ENCODE measurements around the gene DYRK1A.

Gene DYRK1A

GRCh38 chr21:37415939-37416338 is 49.4 kb downstream of the DYRK1A start:
- TF ChIP-seq CTCF (IDR thresholded peaks at IDR 0.05; ENCODE audit: insufficient read depth, low read length, poor library complexity, severe bottlenecking), result no peak

GRCh38 chr21:37416914-37417313 is 50.3 kb downstream of the DYRK1A start:
- no peak overlapping the region for H3K4me3 ChIP-seq (replicated peaks; ENCODE audit: low read depth, low read length)
- no peaks in the 10 kb centered on the region for H3K27me3 ChIP-seq (replicated peaks; ENCODE audit: control insufficient read depth, insufficient read depth, low read length)
- no peaks in the 10 kb centered on the region for H3K36me3 ChIP-seq (ENCODE audit: control insufficient read depth, insufficient read depth, low read length)
- no peak for DNase-seq (ENCODE audit: extremely low read depth, insufficient read length)
- TF ChIP-seq CTCF (IDR thresholded peaks at IDR 0.05; ENCODE audit: insufficient read depth, low read length, poor library complexity, severe bottlenecking), result no peak

More at GRCh38 chr21:37415939-37416338, 49.4 kb downstream of the DYRK1A start:
- Histone ChIP-seq H3K36me3 (ENCODE audit: control insufficient read depth, insufficient read depth, low read length) (no peaks in the 10 kb centered on the region), H3K27me3 (replicated peaks; ENCODE audit: control insufficient read depth, insufficient read depth, low read length) (no peaks in the 10 kb centered on the region), H3K4me3 (replicated peaks; ENCODE audit: low read depth, low read length) (no peak overlapping the region)
- DNase-seq (ENCODE audit: extremely low read depth, insufficient read length), result no peak

GRCh38 chr21:37419228-37419906 is 52.8 kb downstream of the DYRK1A start:
- DNase-seq (ENCODE audit: extremely low read depth, insufficient read length), result no peak
- H3K4me3 ChIP-seq (replicated peaks; ENCODE audit: low read depth, low read length), result no peak overlapping the region
- TF ChIP-seq CTCF (IDR thresholded peaks at IDR 0.05; ENCODE audit: insufficient read depth, low read length, poor library complexity, severe bottlenecking), result no peak

GRCh38 chr21:37421306-37421705 is 54.7 kb downstream of the DYRK1A start:
- H3K36me3 ChIP-seq (ENCODE audit: control insufficient read depth, insufficient read depth, low read length), result peaks cover 2% of the 10 kb centered on the region; the same call in 1 of the 2 replicates
- H3K4me3 ChIP-seq (replicated peaks; ENCODE audit: low read depth, low read length), result no peak overlapping the region
- no peak for TF ChIP-seq CTCF (IDR thresholded peaks at IDR 0.05; ENCODE audit: insufficient read depth, low read length, poor library complexity, severe bottlenecking)
- no peak for DNase-seq (ENCODE audit: extremely low read depth, insufficient read length)
- H3K27me3 ChIP-seq (replicated peaks; ENCODE audit: control insufficient read depth, insufficient read depth, low read length), result no peaks in the 10 kb centered on the region

More at GRCh38 chr21:37419228-37419906, 52.8 kb downstream of the DYRK1A start:
- no peaks in the 10 kb centered on the region; the same call in 1 of the 2 replicates for H3K36me3 ChIP-seq (ENCODE audit: control insufficient read depth, insufficient read depth, low read length)
- H3K27me3 ChIP-seq (replicated peaks; ENCODE audit: control insufficient read depth, insufficient read depth, low read length), result no peaks in the 10 kb centered on the region

- Histone ChIP-seq H3K36me3 (ENCODE audit: control insufficient read depth, insufficient read depth, low read length) (peaks cover 2% of the 10 kb centered on the region), H3K27me3 (replicated peaks; ENCODE audit: control insufficient read depth, insufficient read depth, low read length) (no peaks in the 10 kb centered on the region), H3K4me3 (replicated peaks; ENCODE audit: low read depth, low read length) (no peak overlapping the region)
- TF ChIP-seq CTCF (IDR thresholded peaks at IDR 0.05; ENCODE audit: insufficient read depth, low read length, poor library complexity, severe bottlenecking), result no peak
- DNase-seq (ENCODE audit: extremely low read depth, insufficient read length), result no peak
These were observed 55.8 kb downstream of the DYRK1A start for GRCh38 chr21:37422382-37422781.

Data from GM06990 (cell line).